ENCODE data around the gene SPATA45. TPM values are rescaled to one million over a fixed set of nuclear protein-coding genes. Genes with fewer than 3 reads are reported as not detected.
"Not testable (repeated sequence)": the region's sequence is repeated elsewhere in the genome, so short reads cannot be mapped to it uniquely, and the experiment has no call there.

Gene SPATA45
- total RNA-seq, 3 donors from 2014 or later = not detected

GRCh38 chr1:212856755-212857154 is 9.3 kb upstream of the SPATA45 start:
- DNase-seq (no peak), ATAC-seq (no peak)
- Mint-ChIP-seq H3K4me1 (ENCODE audit: low read depth) (peaks cover 22% of the 10 kb centered on the region), H3K36me3 (ENCODE audit: insufficient read depth) (peaks cover 13% of the 10 kb centered on the region), H3K9me3 (no peaks in the 10 kb centered on the region), H3K27me3 (ENCODE audit: low read depth) (no peaks in the 10 kb centered on the region), H3K4me3 (no peak overlapping the region)

GRCh38 chr1:212853658-212854057 is 6.2 kb upstream of the SPATA45 start:
- no peak for ATAC-seq
- Mint-ChIP-seq H3K36me3 (ENCODE audit: insufficient read depth) (peaks cover 10% of the 10 kb centered on the region), H3K9me3 (no peaks in the 10 kb centered on the region), H3K4me3 (no peak overlapping the region), H3K4me1 (ENCODE audit: low read depth) (peaks cover 14% of the 10 kb centered on the region), H3K27me3 (ENCODE audit: low read depth) (no peaks in the 10 kb centered on the region)
- no peak for DNase-seq

- ATAC-seq = no peak
- Mint-ChIP-seq H3K4me1 (ENCODE audit: low read depth) (peaks cover 8% of the 10 kb centered on the region), H3K4me3 (no peak overlapping the region), H3K9me3 (no peaks in the 10 kb centered on the region), H3K36me3 (ENCODE audit: insufficient read depth) (peaks cover 10% of the 10 kb centered on the region), H3K27me3 (ENCODE audit: low read depth) (no peaks in the 10 kb centered on the region)
- no peak for DNase-seq
These were observed 4.7 kb upstream of the SPATA45 start for GRCh38 chr1:212852105-212852688.

GRCh38 chr1:212844521-212844920 is 2.9 kb downstream of the SPATA45 start:
- not testable (repeated sequence) for H3K4me1 Mint-ChIP-seq (ENCODE audit: low read depth); H3K9me3 Mint-ChIP-seq; DNase-seq; H3K36me3 Mint-ChIP-seq (ENCODE audit: insufficient read depth); H3K4me3 Mint-ChIP-seq; H3K27me3 Mint-ChIP-seq (ENCODE audit: low read depth); ATAC-seq

- ATAC-seq = no peak
- Mint-ChIP-seq H3K9me3 (no peaks in the 10 kb centered on the region), H3K36me3 (ENCODE audit: insufficient read depth) (no peaks in the 10 kb centered on the region), H3K4me1 (ENCODE audit: low read depth) (peaks cover 4% of the 10 kb centered on the region), H3K4me3 (no peak overlapping the region), H3K27me3 (ENCODE audit: low read depth) (no peaks in the 10 kb centered on the region)
- DNase-seq = no peak
These were observed 9.3 kb downstream of the SPATA45 start for GRCh38 chr1:212838145-212838544.

GRCh38 chr1:212833211-212834207 is 13.9 kb downstream of the SPATA45 start:
- ATAC-seq; H3K36me3 Mint-ChIP-seq (ENCODE audit: insufficient read depth); H3K4me1 Mint-ChIP-seq (ENCODE audit: low read depth); H3K4me3 Mint-ChIP-seq; H3K9me3 Mint-ChIP-seq; H3K27me3 Mint-ChIP-seq (ENCODE audit: low read depth); DNase-seq: not testable (repeated sequence)

GRCh38 chr1:212828395-212828794 is 19.1 kb downstream of the SPATA45 start:
- no peak for ATAC-seq
- no peak for DNase-seq
- Mint-ChIP-seq H3K4me1 (ENCODE audit: low read depth) (peaks cover 3% of the 10 kb centered on the region), H3K9me3 (peaks cover 15% of the 10 kb centered on the region), H3K4me3 (no peak overlapping the region), H3K36me3 (ENCODE audit: insufficient read depth) (peaks cover 2% of the 10 kb centered on the region), H3K27me3 (ENCODE audit: low read depth) (peaks cover 4% of the 10 kb centered on the region)

GRCh38 chr1:212827831-212828278 is 19.6 kb downstream of the SPATA45 start:
- peaks cover 2% of the 10 kb centered on the region for H3K36me3 Mint-ChIP-seq (ENCODE audit: insufficient read depth)
- H3K27me3 Mint-ChIP-seq (ENCODE audit: low read depth) = peaks cover 4% of the 10 kb centered on the region
- peaks cover 15% of the 10 kb centered on the region for H3K9me3 Mint-ChIP-seq
- no peak overlapping the region for H3K4me3 Mint-ChIP-seq
- peaks cover 3% of the 10 kb centered on the region for H3K4me1 Mint-ChIP-seq (ENCODE audit: low read depth)
- no peak for DNase-seq
- no peak for ATAC-seq

GRCh38 chr1:212827171-212827776 is 20.2 kb downstream of the SPATA45 start:
- Mint-ChIP-seq H3K27me3 (ENCODE audit: low read depth) (peaks cover 4% of the 10 kb centered on the region), H3K4me1 (ENCODE audit: low read depth) (peaks cover 3% of the 10 kb centered on the region), H3K4me3 (no peak overlapping the region), H3K9me3 (peaks cover 15% of the 10 kb centered on the region), H3K36me3 (ENCODE audit: insufficient read depth) (peaks cover 2% of the 10 kb centered on the region)
- ATAC-seq (no peak), DNase-seq (no peak)

GRCh38 chr1:212825798-212826452 is 21.5 kb downstream of the SPATA45 start:
- Mint-ChIP-seq H3K36me3 (ENCODE audit: insufficient read depth) (peaks cover 2% of the 10 kb centered on the region), H3K4me1 (ENCODE audit: low read depth) (no peaks in the 10 kb centered on the region), H3K4me3 (no peak overlapping the region), H3K27me3 (ENCODE audit: low read depth) (peaks cover 4% of the 10 kb centered on the region), H3K9me3 (peaks cover 15% of the 10 kb centered on the region)
- DNase-seq = no peak
- no peak for ATAC-seq

- no peak for DNase-seq
- H3K36me3 Mint-ChIP-seq (ENCODE audit: insufficient read depth) = peaks cover 2% of the 10 kb centered on the region
- H3K4me3 Mint-ChIP-seq = no peak overlapping the region
- H3K27me3 Mint-ChIP-seq (ENCODE audit: low read depth) = peaks cover 4% of the 10 kb centered on the region
- ATAC-seq = no peak
- peaks cover 15% of the 10 kb centered on the region for H3K9me3 Mint-ChIP-seq
- peaks cover 2% of the 10 kb centered on the region for H3K4me1 Mint-ChIP-seq (ENCODE audit: low read depth)
These were observed 23.2 kb downstream of the SPATA45 start for GRCh38 chr1:212824201-212824600.

- Mint-ChIP-seq H3K36me3 (ENCODE audit: insufficient read depth) (peaks cover 2% of the 10 kb centered on the region), H3K4me3 (no peak overlapping the region), H3K27me3 (ENCODE audit: low read depth) (peaks cover 2% of the 10 kb centered on the region), H3K4me1 (ENCODE audit: low read depth) (peaks cover 2% of the 10 kb centered on the region), H3K9me3 (peaks cover 15% of the 10 kb centered on the region)
- no peak for ATAC-seq
- no peak for DNase-seq
These were observed 24.5 kb downstream of the SPATA45 start for GRCh38 chr1:212822956-212823355.

GRCh38 chr1:212820969-212821368 is 26.5 kb downstream of the SPATA45 start:
- DNase-seq (no peak), ATAC-seq (no peak)
- peaks cover under 1% of the 10 kb centered on the region for H3K36me3 Mint-ChIP-seq (ENCODE audit: insufficient read depth)
- H3K4me3 Mint-ChIP-seq = no peak overlapping the region
- peaks cover 2% of the 10 kb centered on the region for H3K4me1 Mint-ChIP-seq (ENCODE audit: low read depth)
- peaks cover 8% of the 10 kb centered on the region for H3K9me3 Mint-ChIP-seq
- no peaks in the 10 kb centered on the region for H3K27me3 Mint-ChIP-seq (ENCODE audit: low read depth)

GRCh38 chr1:212819726-212820125 is 27.7 kb downstream of the SPATA45 start:
- peaks cover 4% of the 10 kb centered on the region for H3K36me3 Mint-ChIP-seq (ENCODE audit: insufficient read depth)
- H3K9me3 Mint-ChIP-seq = peaks cover 3% of the 10 kb centered on the region
- no peak overlapping the region for H3K4me3 Mint-ChIP-seq
- peaks cover 2% of the 10 kb centered on the region for H3K4me1 Mint-ChIP-seq (ENCODE audit: low read depth)
- H3K27me3 Mint-ChIP-seq (ENCODE audit: low read depth) = no peaks in the 10 kb centered on the region
- DNase-seq (no peak), ATAC-seq (no peak)

All from activated T-cell treated with anti-CD3 and anti-CD28 coated beads, Interleukin-2, amount 50 U/mL, for 4 hours (primary cell).